NCI-H345 treated with DMSO at 0.1 percent for 48 hours (cell line): ENCODE data around the gene LMNB1.
"Not testable (repeated sequence)": the region's sequence is repeated elsewhere in the genome, so short reads cannot be mapped to it uniquely, and the experiment has no call there.

Source experiments
- DNase-seq: peaks from one replicate; lab custom pipeline; 2025; ENCODE audit not compliant: unreplicated experiment; lab: John Stamatoyannopoulos, UW

The LMNB1 gene

GRCh38 chr5:126818736-126819135, 41.8 kb downstream of the LMNB1 start:
- DNase-seq: no peak

- no peak for DNase-seq
Measured at GRCh38 chr5:126819253-126819652, 42.3 kb downstream of the LMNB1 start.

GRCh38 chr5:126826619-126827215, 49.8 kb downstream of the LMNB1 start:
- DNase-seq: no peak

- DNase-seq: no peak
Measured at GRCh38 chr5:126829098-126829497, 52.2 kb downstream of the LMNB1 start.

GRCh38 chr5:126830061-126830460, 53.1 kb downstream of the LMNB1 start:
- DNase-seq: no peak

GRCh38 chr5:126831156-126831555, 54.2 kb downstream of the LMNB1 start:
- DNase-seq: no peak

GRCh38 chr5:126836778-126837177, 59.8 kb downstream of the LMNB1 start:
- no peak for DNase-seq

GRCh38 chr5:126837242-126837641, 60.3 kb downstream of the LMNB1 start:
- no peak for DNase-seq

GRCh38 chr5:126837906-126838539, 61.1 kb downstream of the LMNB1 start:
- DNase-seq: no peak

GRCh38 chr5:126839407-126839806, 62.5 kb downstream of the LMNB1 start:
- DNase-seq: not testable (repeated sequence)

- DNase-seq: not testable (repeated sequence)
Measured at GRCh38 chr5:126843375-126843774, 66.4 kb downstream of the LMNB1 start.

GRCh38 chr5:126845470-126846070, 68.6 kb downstream of the LMNB1 start:
- not testable (repeated sequence) for DNase-seq

GRCh38 chr5:126846344-126846743, 69.4 kb downstream of the LMNB1 start:
- no peak for DNase-seq

GRCh38 chr5:126846744-126847455, 70.0 kb downstream of the LMNB1 start:
- DNase-seq: no peak

- no peak for DNase-seq
Measured at GRCh38 chr5:126847456-126847820, 70.5 kb downstream of the LMNB1 start.

GRCh38 chr5:126847826-126848251, 70.9 kb downstream of the LMNB1 start:
- DNase-seq: no peak

GRCh38 chr5:126848253-126848652, 71.3 kb downstream of the LMNB1 start:
- DNase-seq: no peak

- no peak for DNase-seq
Measured at GRCh38 chr5:126849101-126849678, 72.3 kb downstream of the LMNB1 start.

- DNase-seq: no peak
Measured at GRCh38 chr5:126851501-126852011, 74.6 kb downstream of the LMNB1 start.

- no peak for DNase-seq
Measured at GRCh38 chr5:126852091-126852571, 75.2 kb downstream of the LMNB1 start.

GRCh38 chr5:126852841-126853271, 75.9 kb downstream of the LMNB1 start:
- no peak for DNase-seq
